Mesothelial cell of epicardium (in vitro differentiated cells): Measurements from ENCODE around the gene FUCA1. TPM values are rescaled to one million over a fixed set of nuclear protein-coding genes. Genes with fewer than 3 reads are reported as not detected.

Experiments
- DNase-seq, 2 experiments: peaks; one replicate each; pipeline ENCODE4 v3.0.0; 2021; ENCODE audit warnings: low spot score in 2 of 2; ENCODE audit not compliant: unreplicated experiment in 2 of 2
- H3K27ac Mint-ChIP-seq: 2 replicates; pipeline ENCODE4 v1.8.0; 2021; ENCODE audit warnings: mixed read lengths
- H3K27me3 Mint-ChIP-seq: 2 replicates; pipeline ENCODE4 v1.8.0; 2021; ENCODE audit warnings: low read depth, mixed read lengths
- H3K36me3 Mint-ChIP-seq: 2 replicates; pipeline ENCODE4 v1.8.0; 2021; ENCODE audit warnings: mixed read lengths
- H3K4me1 Mint-ChIP-seq: 2 replicates; pipeline ENCODE4 v1.8.0; 2021; ENCODE audit warnings: mixed read lengths
- H3K4me3 Mint-ChIP-seq: 2 replicates; pipeline ENCODE4 v1.8.0; 2021; ENCODE audit warnings: mild to moderate bottlenecking, moderate library complexity, mixed read lengths
- H3K9me3 Mint-ChIP-seq: 2 replicates; pipeline ENCODE4 v1.8.0; 2021; ENCODE audit warnings: mixed read lengths
- CTCF ChIP-seq: fragments of 200-600 bp; sonication (generic); IDR thresholded peaks from one replicate; pipeline ENCODE4 v1.5.0; 2021; ENCODE audit warnings: antibody characterized with exemption; ENCODE audit not compliant: unreplicated experiment
- total RNA-seq: library from RNA; stranded (reverse); gene quantifications from 3 replicates; pipeline ENCODE4 v1.2.1, GENCODE V29; 2021

Gene FUCA1
- total RNA-seq, 1 donor from 2014 or later: 21.3 TPM

- Mint-ChIP-seq H3K36me3 (peaks cover 4% of the 10 kb centered on the region), H3K27me3 (peaks cover 23% of the 10 kb centered on the region), H3K9me3 (no peaks in the 10 kb centered on the region), H3K27ac (no peak overlapping the region), H3K4me3 (no peak overlapping the region), H3K4me1 (peaks cover 23% of the 10 kb centered on the region)
- TF ChIP-seq CTCF: no peak
- DNase-seq: no peak
These were observed 961 bp upstream of the FUCA1 start for GRCh38 chr1:23869051-23869450.

- H3K4me3 Mint-ChIP-seq: peak overlapping the region; percentile 77
- no peak for DNase-seq
- H3K36me3 Mint-ChIP-seq: peaks cover 4% of the 10 kb centered on the region
- TF ChIP-seq CTCF: peak; percentile 27
- peaks cover 23% of the 10 kb centered on the region for H3K4me1 Mint-ChIP-seq
- H3K27me3 Mint-ChIP-seq: peaks cover 23% of the 10 kb centered on the region
- no peaks in the 10 kb centered on the region for H3K9me3 Mint-ChIP-seq
- no peak overlapping the region for H3K27ac Mint-ChIP-seq
These were observed 497 bp upstream of the FUCA1 start for GRCh38 chr1:23868557-23869016.

- Mint-ChIP-seq H3K27me3 (peaks cover 23% of the 10 kb centered on the region), H3K36me3 (peaks cover 9% of the 10 kb centered on the region), H3K4me3 (peak overlapping the region; percentile 77), H3K27ac (no peak overlapping the region), H3K9me3 (no peaks in the 10 kb centered on the region), H3K4me1 (peaks cover 23% of the 10 kb centered on the region)
- DNase-seq: no peak
- TF ChIP-seq CTCF: no peak
These were observed 572 bp downstream of the FUCA1 start for GRCh38 chr1:23867542-23867894.

GRCh38 chr1:23865543-23865930 lies 2.6 kb downstream of the FUCA1 start:
- H3K4me1 Mint-ChIP-seq: peaks cover 23% of the 10 kb centered on the region
- TF ChIP-seq CTCF: no peak
- H3K36me3 Mint-ChIP-seq: peaks cover 15% of the 10 kb centered on the region
- no peaks in the 10 kb centered on the region for H3K9me3 Mint-ChIP-seq
- H3K27me3 Mint-ChIP-seq: peaks cover 22% of the 10 kb centered on the region
- peak overlapping the region; percentile 25 for H3K4me3 Mint-ChIP-seq
- no peak for DNase-seq
- H3K27ac Mint-ChIP-seq: no peak overlapping the region

- peaks cover 23% of the 10 kb centered on the region for H3K4me1 Mint-ChIP-seq
- no peaks in the 10 kb centered on the region for H3K9me3 Mint-ChIP-seq
- H3K4me3 Mint-ChIP-seq: no peak overlapping the region
- no peak for TF ChIP-seq CTCF
- no peak for DNase-seq
- H3K27ac Mint-ChIP-seq: no peak overlapping the region
- peaks cover 19% of the 10 kb centered on the region for H3K27me3 Mint-ChIP-seq
- H3K36me3 Mint-ChIP-seq: peaks cover 15% of the 10 kb centered on the region
These were observed 3.1 kb downstream of the FUCA1 start for GRCh38 chr1:23864801-23865542.
